Endothelial cell of umbilical vein (primary cell): Measurements from ENCODE around the gene NRG3. TPM values are rescaled to one million over a fixed set of nuclear protein-coding genes. Genes with fewer than 3 reads are reported as not detected.

Source experiments
- BruUV-seq: library from RNA; stranded (reverse); fragments of 400-500 nt; replicated peaks from 2 replicates; lab custom pipeline; 2021; lab: Mats Ljungman, UMichigan
- CTCF ChIA-PET: fragments of 300-600, 350-600 bp; sonication (Branson Sonifier 250); formaldehyde crosslinking; loops from one replicate; lab custom pipeline; 2021; ENCODE audit warnings: antibody characterized with exemption, inconsistent platforms; lab: Charles Lee
- POLR2A ChIA-PET: fragments of 300-600, 350-600 bp; sonication (Branson Sonifier 250); formaldehyde crosslinking; loops from one replicate; lab custom pipeline; 2021; ENCODE audit warnings: antibody characterized with exemption, inconsistent platforms; lab: Charles Lee
- DNase-seq: peaks from one replicate; pipeline ENCODE4 v3.0.0-alpha.2; 2011; ENCODE audit warnings: low read depth, low spot score
- FAIRE-seq: peaks from 2 replicates; lab custom pipeline; 2011; peaks lifted over from hg19 to GRCh38; lab: Jason Lieb, UNC
- H2AFZ ChIP-seq: 2 replicates; pipeline ENCODE4 v1.6.0; 2012; ENCODE audit warnings: low read depth, low read length, control low read depth, inconsistent platforms
- H3K27ac ChIP-seq: 2 replicates; pipeline ENCODE4 v1.5.1; 2011; ENCODE audit warnings: low read depth, mild to moderate bottlenecking, control low read depth, low read length, moderate library complexity; ENCODE audit not compliant: insufficient read depth
- H3K27me3 ChIP-seq, 2 experiments: 2 replicates each; pipeline versions ENCODE4 v1.6.0 to v1.6.1; 2011; ENCODE audit warnings: low read length in 2 of 2, mixed read lengths in 1 of 2; ENCODE audit not compliant: control insufficient read depth in 2 of 2, insufficient read depth in 2 of 2
- H3K36me3 ChIP-seq, 2 experiments: 2 replicates in 1 of 2; 3 replicates in 1 of 2; pipeline ENCODE4 v1.5.1; 2011; ENCODE audit warnings: low read length in 2 of 2, mild to moderate bottlenecking in 1 of 2, moderate library complexity in 1 of 2; ENCODE audit not compliant: control insufficient read depth in 2 of 2, insufficient read depth in 2 of 2; ENCODE audit errors: extremely low read depth in 1 of 2
- H3K4me1 ChIP-seq: 3 replicates; pipeline ENCODE4 v1.5.1; 2011; ENCODE audit warnings: mild to moderate bottlenecking, low read length; ENCODE audit not compliant: control insufficient read depth, insufficient read depth; ENCODE audit errors: extremely low read depth
- H3K4me2 ChIP-seq: 2 replicates; pipeline ENCODE4 v1.6.1; 2011; ENCODE audit warnings: low read length, control low read depth, mixed read lengths; ENCODE audit not compliant: insufficient read depth
- H3K4me3 ChIP-seq, 3 experiments: fragments of 200-600 bp in 1 of 3; sonication (generic), shearing (Covaris generic) in 1 of 3; replicated peaks in 1 of 3; 2 replicates each; pipeline ENCODE4 v1.5.1; 2011 to 2016; ENCODE audit warnings: control low read depth in 3 of 3, low read length in 3 of 3, mild to moderate bottlenecking in 2 of 3, inconsistent platforms in 1 of 3, low read depth in 1 of 3, moderate library complexity in 1 of 3; ENCODE audit not compliant: insufficient read depth in 1 of 3
- H3K79me2 ChIP-seq: 2 replicates; pipeline ENCODE4 v1.6.0; 2012; ENCODE audit warnings: low read length, inconsistent platforms; ENCODE audit not compliant: control insufficient read depth, insufficient read depth
- H3K9ac ChIP-seq: replicated peaks from 2 replicates; pipeline ENCODE3; 2011; ENCODE audit warnings: low read length, control low read depth; ENCODE audit not compliant: insufficient read depth; ENCODE audit errors: extremely low read depth
- H3K9me1 ChIP-seq: replicated peaks from 3 replicates; pipeline ENCODE4 v1.6.0; 2011; ENCODE audit warnings: mild to moderate bottlenecking, low read length; ENCODE audit not compliant: control insufficient read depth, insufficient read depth; ENCODE audit errors: extremely low read depth
- H3K9me3 ChIP-seq: replicated peaks from 2 replicates; pipeline ENCODE4 v1.5.1; 2012; ENCODE audit warnings: low read length, inconsistent platforms; ENCODE audit not compliant: control insufficient read depth, insufficient read depth
- H4K20me1 ChIP-seq: replicated peaks from 2 replicates; pipeline ENCODE3; 2011; ENCODE audit warnings: mild to moderate bottlenecking, low read length; ENCODE audit not compliant: control insufficient read depth, insufficient read depth; ENCODE audit errors: extremely low read depth
- EZH2 ChIP-seq: IDR thresholded peaks from 2 replicates; pipeline ENCODE4 v1.6.1; 2012; ENCODE audit warnings: borderline replicate concordance, low read depth, mild to moderate bottlenecking, moderate library complexity, low read length, inconsistent platforms; ENCODE audit not compliant: severe bottlenecking
- FOS ChIP-seq: IDR thresholded peaks from 2 replicates; pipeline ENCODE4 v1.6.1; 2011; ENCODE audit warnings: mild to moderate bottlenecking, low read length, moderate library complexity, borderline replicate concordance; ENCODE audit not compliant: insufficient read depth
- GATA2 ChIP-seq: IDR thresholded peaks from 2 replicates; pipeline ENCODE4 v1.7.0; 2011; ENCODE audit warnings: low read depth, mild to moderate bottlenecking, moderate library complexity, mixed read lengths, low read length; ENCODE audit not compliant: insufficient read length, insufficient read depth
- JUN ChIP-seq: IDR thresholded peaks from 2 replicates; pipeline ENCODE4 v1.6.1; 2011; ENCODE audit warnings: borderline replicate concordance, low read depth; ENCODE audit not compliant: insufficient read length, insufficient read depth
- MYC ChIP-seq: IDR thresholded peaks from one replicate; pipeline ENCODE4 v1.6.1; 2011; ENCODE audit warnings: mild to moderate bottlenecking, low read depth, low read length
- POLR2A ChIP-seq: IDR thresholded peaks from 2 replicates; pipeline ENCODE4 v1.6.1; 2012; ENCODE audit warnings: low read depth, mild to moderate bottlenecking, control low read depth, low read length
- POLR2AphosphoS5 ChIP-seq: IDR thresholded peaks from 2 replicates; pipeline ENCODE4 v1.6.1; 2012; ENCODE audit warnings: low read depth, mild to moderate bottlenecking, control low read depth, low read length, moderate library complexity; ENCODE audit not compliant: insufficient read depth
- dilution Hi-C: fragments of 300-500 bp; cut with MboI; formaldehyde crosslinking; loops from one replicate; pipeline ENCODE4 v1.15.0; 2019; ENCODE audit warnings: low sequenced_read_pairs; ENCODE audit not compliant: extremely low pct_ligation_motif_present
- intact Hi-C: fragments of 100-400 bp; cut with micrococcal nuclease; formaldehyde crosslinking; loops from one replicate; pipeline ENCODE4 v1.10.0; 2022
- polyA plus RNA-seq, 4 experiments: library from polyadenylated mRNA; depleted of rRNA in 3 of 4; stranded (reverse) in 3 of 4; unstranded in 1 of 4; fragments of >200 nt; gene quantifications; 2 replicates each; pipeline versions ENCODE4 v1.2.1 to v1.2.3, GENCODE V29; 2011 to 2012; ENCODE audit warnings: missing spikeins in 1 of 4
- total RNA-seq: library from RNA; stranded (reverse); gene quantifications from 2 replicates; pipeline ENCODE4 v1.2.3, GENCODE V29; 2021
- TF ChIP-seq, protein P1 (sequence below), 2 donors: IDR thresholded peaks; 1 replicate in 1 of 2; 2 replicates in 1 of 2; pipeline ENCODE4 v1.5.1; 2011; ENCODE audit warnings: low read length in 2 of 2, mild to moderate bottlenecking in 2 of 2, moderate library complexity in 2 of 2, control low read depth in 1 of 2, inconsistent platforms in 1 of 2, low read depth in 1 of 2; ENCODE audit not compliant: insufficient read depth in 1 of 2; ENCODE audit errors: extremely low read depth in 1 of 2
- TF ChIP-seq, protein P2 (sequence below): IDR thresholded peaks from 2 replicates; pipeline ENCODE4 v1.6.1; 2011; ENCODE audit not compliant: insufficient read depth, insufficient read length

The NRG3 gene
- total and polyA plus RNA-seq, 2 donors (not counting 3 experiments of a cell fraction or from before 2014, with no cell fraction given) = 1.9 to 3.9 TPM

DNA sequence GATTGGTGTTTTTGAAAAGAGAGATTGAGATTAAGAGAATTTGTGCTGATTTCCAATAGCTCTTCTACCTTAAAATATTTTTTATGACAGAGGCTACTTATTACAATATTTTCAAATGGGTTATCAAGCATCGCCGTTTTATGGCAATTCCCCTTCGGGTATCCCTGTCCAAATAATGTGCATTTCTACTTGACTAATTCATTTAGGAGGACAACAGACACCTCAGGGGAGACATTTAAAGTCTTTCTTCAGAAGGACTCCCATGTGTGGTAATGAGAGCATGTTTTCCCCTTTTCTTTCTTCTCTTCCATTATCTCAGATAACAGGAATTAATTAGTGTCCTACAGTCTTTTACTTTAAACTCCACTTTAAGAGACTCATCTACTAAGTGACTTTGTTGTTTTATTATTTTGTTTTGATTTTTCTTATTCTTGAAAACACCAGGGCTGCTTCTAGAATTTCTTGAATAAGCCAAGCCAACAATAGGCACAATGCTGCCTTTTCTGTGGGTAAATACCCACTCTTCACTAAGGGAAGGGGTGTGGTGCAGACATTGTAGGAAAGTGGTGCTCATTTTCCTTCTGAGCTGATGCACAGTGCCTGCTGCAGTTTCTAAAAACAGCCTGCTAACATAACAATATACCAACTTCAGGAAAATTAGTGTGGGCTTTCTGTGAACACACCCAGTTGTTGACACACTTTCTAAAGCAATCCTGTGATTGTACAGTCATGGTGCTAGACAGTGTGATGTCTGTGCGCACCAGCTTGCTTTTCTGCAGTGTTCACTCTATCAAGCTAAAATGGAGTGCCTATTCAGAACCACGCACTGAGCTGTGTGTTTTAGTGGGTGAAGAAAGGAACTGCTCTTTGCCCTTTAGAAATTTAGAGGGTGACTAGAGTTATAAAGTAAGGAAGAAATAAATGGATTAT is 597.7 kb downstream of the NRG3 start:
- no peaks in the 10 kb centered on the region for H3K4me1 ChIP-seq
- H3K27me3 ChIP-seq = no peaks in the 10 kb centered on the region
- H3K9me1 ChIP-seq = no peaks in the 10 kb centered on the region
- FAIRE-seq (no peak), DNase-seq (no peak)
- intact Hi-C loops (no loop called here), dilution Hi-C loops (no loop called here)
- H3K27ac ChIP-seq = no peak overlapping the region
- H3K79me2 ChIP-seq = no peaks in the 10 kb centered on the region
- BruUV-seq = no TSS peak
- H3K4me2 ChIP-seq = no peak overlapping the region
- ChIA-PET CTCF (no interaction called here), POLR2A (no interaction called here)
- no peak overlapping the region for H3K9ac ChIP-seq
- H3K9me3 ChIP-seq = no peaks in the 10 kb centered on the region
- no peak for TF ChIP-seq JUN
- TF ChIP-seq, protein P1, sequence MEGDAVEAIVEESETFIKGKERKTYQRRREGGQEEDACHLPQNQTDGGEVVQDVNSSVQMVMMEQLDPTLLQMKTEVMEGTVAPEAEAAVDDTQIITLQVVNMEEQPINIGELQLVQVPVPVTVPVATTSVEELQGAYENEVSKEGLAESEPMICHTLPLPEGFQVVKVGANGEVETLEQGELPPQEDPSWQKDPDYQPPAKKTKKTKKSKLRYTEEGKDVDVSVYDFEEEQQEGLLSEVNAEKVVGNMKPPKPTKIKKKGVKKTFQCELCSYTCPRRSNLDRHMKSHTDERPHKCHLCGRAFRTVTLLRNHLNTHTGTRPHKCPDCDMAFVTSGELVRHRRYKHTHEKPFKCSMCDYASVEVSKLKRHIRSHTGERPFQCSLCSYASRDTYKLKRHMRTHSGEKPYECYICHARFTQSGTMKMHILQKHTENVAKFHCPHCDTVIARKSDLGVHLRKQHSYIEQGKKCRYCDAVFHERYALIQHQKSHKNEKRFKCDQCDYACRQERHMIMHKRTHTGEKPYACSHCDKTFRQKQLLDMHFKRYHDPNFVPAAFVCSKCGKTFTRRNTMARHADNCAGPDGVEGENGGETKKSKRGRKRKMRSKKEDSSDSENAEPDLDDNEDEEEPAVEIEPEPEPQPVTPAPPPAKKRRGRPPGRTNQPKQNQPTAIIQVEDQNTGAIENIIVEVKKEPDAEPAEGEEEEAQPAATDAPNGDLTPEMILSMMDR (IDR thresholded peaks at IDR 0.05; ENCODE audit: extremely low read depth in 1 of 2, insufficient read depth in 1 of 2, low read depth in 1 of 2, low read length in 2 of 2) = no peak
- no peak for TF ChIP-seq POLR2A
- no peak for TF ChIP-seq MYC
- no peak for TF ChIP-seq POLR2AphosphoS5
- TF ChIP-seq EZH2 = no peak
- TF ChIP-seq GATA2 = no peak
- TF ChIP-seq FOS = no peak
- TF ChIP-seq, protein P2, sequence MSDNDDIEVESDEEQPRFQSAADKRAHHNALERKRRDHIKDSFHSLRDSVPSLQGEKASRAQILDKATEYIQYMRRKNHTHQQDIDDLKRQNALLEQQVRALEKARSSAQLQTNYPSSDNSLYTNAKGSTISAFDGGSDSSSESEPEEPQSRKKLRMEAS = no peak
- no peaks in the 10 kb centered on the region for H4K20me1 ChIP-seq
- H3K36me3 ChIP-seq = no peaks in the 10 kb centered on the region
- H2AFZ ChIP-seq = no peak overlapping the region
- H3K4me3 ChIP-seq = no peak overlapping the region
